H7 (cell line): ENCODE data around the gene TFF1. TPM values are rescaled to one million over a fixed set of nuclear protein-coding genes. Genes with fewer than 3 reads are reported as not detected.

Source experiments
- DNase-seq: peaks from one replicate; pipeline ENCODE4 v3.0.0; 2012
- H3K27me3 ChIP-seq: 2 replicates; pipeline ENCODE4 v1.6.0; 2011; ENCODE audit warnings: mild to moderate bottlenecking, low read length; ENCODE audit not compliant: control insufficient read depth, insufficient read depth
- H3K36me3 ChIP-seq: replicated peaks from 2 replicates; pipeline ENCODE4 v1.5.1; 2011; ENCODE audit warnings: low read length; ENCODE audit not compliant: control insufficient read depth, insufficient read depth
- H3K4me3 ChIP-seq: 2 replicates; pipeline ENCODE4 v1.5.1; 2011; ENCODE audit warnings: low read depth, mild to moderate bottlenecking, control low read depth, low read length, moderate library complexity; ENCODE audit not compliant: insufficient read depth
- total RNA-seq: library from RNA; depleted of rRNA; stranded (reverse); fragments of >200 nt; shearing (Covaris generic); gene quantifications from 2 replicates; pipeline ENCODE4 v1.2.3, GENCODE V29; 2014

The TFF1 gene
- total RNA-seq, 1 experiment from 2014 or later: not detected

GRCh38 chr21:42405064-42406013, 39.0 kb upstream of the TFF1 start:
- no peak for DNase-seq
- H3K4me3 ChIP-seq: no peak overlapping the region
- no peaks in the 10 kb centered on the region for H3K36me3 ChIP-seq
- no peaks in the 10 kb centered on the region for H3K27me3 ChIP-seq

- no peak for DNase-seq
- H3K4me3 ChIP-seq: no peak overlapping the region
- H3K36me3 ChIP-seq: no peaks in the 10 kb centered on the region
- H3K27me3 ChIP-seq: no peaks in the 10 kb centered on the region
Observed at GRCh38 chr21:42404539-42404938, 38.2 kb upstream of the TFF1 start.

- Histone ChIP-seq H3K36me3 (no peaks in the 10 kb centered on the region), H3K27me3 (no peaks in the 10 kb centered on the region), H3K4me3 (no peak within 1 kb of the TSS)
- no peak for DNase-seq
Observed at GRCh38 chr21:42403611-42404231, 37.4 kb upstream of the TFF1 start, which contains the start of gene UBASH3A. Gene UBASH3A (plus strand): TSS chr21:42403902. CDS start chr21:42403946, 44 bp downstream.

- DNase-seq: no peak
- H3K4me3 ChIP-seq: no peak overlapping the region
- no peaks in the 10 kb centered on the region for H3K27me3 ChIP-seq
- no peaks in the 10 kb centered on the region for H3K36me3 ChIP-seq
Observed at GRCh38 chr21:42401820-42402251, 35.5 kb upstream of the TFF1 start.

GRCh38 chr21:42401154-42401553, 34.8 kb upstream of the TFF1 start:
- no peaks in the 10 kb centered on the region for H3K36me3 ChIP-seq
- DNase-seq: no peak
- H3K27me3 ChIP-seq: no peaks in the 10 kb centered on the region
- H3K4me3 ChIP-seq: no peak overlapping the region

- H3K36me3 ChIP-seq: no peaks in the 10 kb centered on the region
- H3K4me3 ChIP-seq: no peak overlapping the region
- no peaks in the 10 kb centered on the region for H3K27me3 ChIP-seq
- no peak for DNase-seq
Observed at GRCh38 chr21:42400525-42400924, 34.2 kb upstream of the TFF1 start.

- DNase-seq: no peak
- H3K36me3 ChIP-seq: no peaks in the 10 kb centered on the region
- no peaks in the 10 kb centered on the region for H3K27me3 ChIP-seq
- H3K4me3 ChIP-seq: no peak overlapping the region
Observed at GRCh38 chr21:42398436-42399028, 32.2 kb upstream of the TFF1 start.

- DNase-seq: no peak
- no peaks in the 10 kb centered on the region for H3K36me3 ChIP-seq
- H3K4me3 ChIP-seq: no peak overlapping the region
- H3K27me3 ChIP-seq: no peaks in the 10 kb centered on the region
Observed at GRCh38 chr21:42397746-42398394, 31.5 kb upstream of the TFF1 start.

GRCh38 chr21:42396799-42397745, 30.7 kb upstream of the TFF1 start:
- DNase-seq: no peak
- Histone ChIP-seq H3K4me3 (no peak overlapping the region), H3K27me3 (no peaks in the 10 kb centered on the region), H3K36me3 (no peaks in the 10 kb centered on the region)

GRCh38 chr21:42395905-42396651, 29.7 kb upstream of the TFF1 start, which contains the start of gene TMPRSS3:
Gene TMPRSS3 (minus strand): TSS chr21:42396052. CDS start chr21:42395417, 635 bp downstream.
- Histone ChIP-seq H3K4me3 (no peak within 1 kb of the TSS), H3K36me3 (no peaks in the 10 kb centered on the region), H3K27me3 (no peaks in the 10 kb centered on the region)
- DNase-seq: no peak

- no peaks in the 10 kb centered on the region for H3K36me3 ChIP-seq
- no peak for DNase-seq
- H3K4me3 ChIP-seq: no peak overlapping the region
- H3K27me3 ChIP-seq: no peaks in the 10 kb centered on the region
Observed at GRCh38 chr21:42395302-42395701, 29.0 kb upstream of the TFF1 start.

GRCh38 chr21:42393443-42393950, 27.2 kb upstream of the TFF1 start:
- Histone ChIP-seq H3K36me3 (no peaks in the 10 kb centered on the region), H3K27me3 (no peaks in the 10 kb centered on the region), H3K4me3 (no peak overlapping the region)
- no peak for DNase-seq
